Subcutaneous adipose tissue (tissue), 4 donors: Measurements from ENCODE around the gene INMT. TPM values are rescaled to one million over a fixed set of nuclear protein-coding genes. Genes with fewer than 3 reads are reported as not detected.

Experiments
- CTCF ChIP-seq: fragments of 450-650 bp; IDR thresholded peaks from one replicate; pipeline ENCODE4 v1.5.1; 2016; ENCODE audit warnings: low read depth, mild to moderate bottlenecking, control low read depth, antibody characterized with exemption, moderate library complexity
- total RNA-seq, 4 donors: library from RNA; depleted of rRNA; stranded (reverse); fragments of >200 nt; gene quantifications; one replicate each; pipeline ENCODE4 v1.1.0, GENCODE V29; 2016

Gene INMT
- total RNA-seq: 10 to 100 TPM in 2 of 4 donors, 1 to 10 TPM in 2; 1.4 to 30.1 (median 10.9) TPM

DNA sequence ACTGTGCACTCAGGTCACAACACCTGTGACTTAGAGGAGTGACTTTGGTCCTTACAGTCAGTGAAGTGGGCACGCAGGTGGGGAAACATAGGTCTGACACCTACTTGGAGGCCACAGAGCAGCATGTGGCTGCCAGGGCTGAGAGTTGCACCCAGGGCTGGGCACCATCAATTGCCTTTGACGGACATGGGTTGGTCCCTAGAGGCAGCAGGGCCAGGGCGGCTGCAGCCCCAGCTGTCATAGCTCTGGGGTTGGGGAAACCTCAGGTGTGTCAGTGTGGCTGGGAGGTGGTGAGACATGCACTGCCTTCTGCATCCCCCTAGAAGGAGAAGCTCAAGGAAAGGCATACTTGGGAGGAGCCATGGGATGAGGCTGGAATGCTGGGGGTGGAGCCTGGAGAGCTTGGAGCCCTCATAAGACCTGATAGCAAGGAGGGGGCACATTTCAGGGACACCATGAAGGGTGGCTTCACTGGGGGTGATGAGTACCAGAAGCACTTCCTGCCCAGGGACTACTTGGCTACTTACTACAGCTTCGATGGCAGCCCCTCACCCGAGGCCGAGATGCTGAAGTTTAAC lies at the start of gene INMT:
Gene INMT (plus strand): TSS at position 440 of the 578 bp plus-strand sequence. CDS start 16 bp downstream, at position 456.
- no peak for TF ChIP-seq CTCF

DNA sequence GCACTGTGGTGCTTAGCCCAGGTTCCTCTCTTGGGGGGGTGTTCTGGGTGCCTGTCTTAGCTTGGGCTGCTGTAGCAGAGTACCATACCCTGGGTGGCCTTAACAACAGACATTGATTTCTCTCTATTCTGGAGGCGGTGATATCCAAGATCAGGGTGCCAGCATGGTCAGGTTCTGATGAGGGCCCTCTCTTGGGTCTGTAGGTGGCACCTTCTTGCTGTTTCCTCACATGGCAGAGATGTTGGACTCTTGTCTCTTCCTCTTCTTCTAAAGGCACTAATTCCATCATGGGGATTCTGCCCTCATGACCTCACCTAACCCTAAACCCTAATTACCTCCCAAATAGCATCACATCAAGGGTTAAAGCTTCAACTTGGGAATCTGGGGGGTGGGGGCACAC lies 49.7 kb upstream of the INMT start:
- no peak for TF ChIP-seq CTCF

GRCh38 chr7:30703756-30704155 lies 48.2 kb upstream of the INMT start:
- no peak for TF ChIP-seq CTCF

DNA sequence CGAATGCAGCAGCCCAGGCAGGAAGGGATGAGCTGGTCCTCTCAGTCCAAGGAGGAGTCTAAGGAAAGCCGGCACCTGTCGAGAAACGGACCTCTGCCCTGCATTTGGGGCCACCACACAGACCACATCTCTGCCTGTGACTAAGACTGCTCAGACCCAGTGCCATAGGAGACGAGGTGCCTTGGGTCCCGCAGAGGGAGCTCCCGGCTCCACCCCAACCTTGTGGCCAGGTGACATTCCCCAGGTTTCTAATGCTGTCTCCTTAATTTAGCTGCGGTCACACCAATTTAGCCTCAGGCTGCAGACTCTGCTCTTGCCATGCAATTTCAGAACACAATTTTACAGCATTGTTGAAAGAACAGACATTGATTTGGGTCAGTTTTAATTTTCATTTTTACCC lies 46.9 kb upstream of the INMT start:
- no peak for TF ChIP-seq CTCF

- TF ChIP-seq CTCF: no peak
Measured at GRCh38 chr7:30705596-30705995, 46.3 kb upstream of the INMT start.

DNA sequence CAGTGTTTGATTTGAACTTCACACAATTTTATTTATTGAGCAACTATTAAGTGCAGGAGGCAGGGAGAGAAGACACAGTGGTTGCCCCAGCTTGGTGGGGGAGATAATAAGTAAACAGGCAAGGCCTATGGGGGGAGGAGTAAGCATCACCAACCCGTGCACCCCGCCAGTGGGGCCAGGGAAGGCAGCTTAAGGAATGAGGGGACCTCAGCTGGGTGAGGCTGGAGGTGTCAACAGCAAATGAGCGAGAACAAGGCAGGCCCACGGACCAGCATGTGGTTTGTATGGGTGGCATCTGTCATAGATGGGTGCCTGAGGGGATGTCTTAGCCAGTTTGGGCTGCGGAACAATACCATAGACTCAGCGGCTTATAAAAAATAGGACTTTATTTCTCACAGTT lies 45.6 kb upstream of the INMT start:
- TF ChIP-seq CTCF: no peak

DNA sequence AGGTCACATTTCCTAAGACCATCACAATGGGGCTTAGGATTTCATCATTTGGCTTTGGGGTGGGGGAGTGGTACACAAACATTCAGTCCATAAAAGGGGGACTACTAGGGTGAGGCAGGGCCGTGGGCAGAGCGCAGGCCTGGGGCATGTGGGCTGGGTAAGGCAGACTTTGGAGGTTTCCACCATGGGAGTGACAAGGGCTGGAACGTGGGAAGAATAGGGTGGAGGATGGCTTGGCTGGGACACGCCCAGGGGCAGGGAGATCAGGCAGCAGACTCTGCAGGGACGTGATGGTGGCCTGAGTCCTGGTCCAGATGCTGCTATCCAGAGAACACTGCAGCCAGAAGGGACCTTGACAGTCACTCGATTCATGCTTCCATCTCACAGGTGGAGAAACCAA lies 45.0 kb upstream of the INMT start:
- no peak for TF ChIP-seq CTCF
